ENCODE measurements around the gene SLC39A1. TPM values are rescaled to one million over a fixed set of nuclear protein-coding genes. Genes with fewer than 3 reads are reported as not detected.

SLC39A1 gene
- total RNA-seq, 1 donor from 2014 or later, result 93.2 TPM

GRCh38 chr1:153958961-153959260 is 4.4 kb downstream of the SLC39A1 start:
- peaks cover 52% of the 10 kb centered on the region for H3K4me1 Mint-ChIP-seq (ENCODE audit: unreplicated experiment)
- H3K27ac Mint-ChIP-seq (ENCODE audit: unreplicated experiment), result peak overlapping the region; percentile 96
- H3K9me3 Mint-ChIP-seq (ENCODE audit: unreplicated experiment), result no peaks in the 10 kb centered on the region
- DNase-seq (ENCODE audit: extremely low spot score, unreplicated experiment), result no peak
- H3K27me3 Mint-ChIP-seq (ENCODE audit: unreplicated experiment), result no peaks in the 10 kb centered on the region
- H3K4me3 Mint-ChIP-seq (ENCODE audit: unreplicated experiment), result peak overlapping the region; percentile 96
- peaks cover 14% of the 10 kb centered on the region for H3K36me3 Mint-ChIP-seq (ENCODE audit: unreplicated experiment)
- no peak for TF ChIP-seq CTCF (IDR thresholded peaks at IDR 0.05)

DNA sequence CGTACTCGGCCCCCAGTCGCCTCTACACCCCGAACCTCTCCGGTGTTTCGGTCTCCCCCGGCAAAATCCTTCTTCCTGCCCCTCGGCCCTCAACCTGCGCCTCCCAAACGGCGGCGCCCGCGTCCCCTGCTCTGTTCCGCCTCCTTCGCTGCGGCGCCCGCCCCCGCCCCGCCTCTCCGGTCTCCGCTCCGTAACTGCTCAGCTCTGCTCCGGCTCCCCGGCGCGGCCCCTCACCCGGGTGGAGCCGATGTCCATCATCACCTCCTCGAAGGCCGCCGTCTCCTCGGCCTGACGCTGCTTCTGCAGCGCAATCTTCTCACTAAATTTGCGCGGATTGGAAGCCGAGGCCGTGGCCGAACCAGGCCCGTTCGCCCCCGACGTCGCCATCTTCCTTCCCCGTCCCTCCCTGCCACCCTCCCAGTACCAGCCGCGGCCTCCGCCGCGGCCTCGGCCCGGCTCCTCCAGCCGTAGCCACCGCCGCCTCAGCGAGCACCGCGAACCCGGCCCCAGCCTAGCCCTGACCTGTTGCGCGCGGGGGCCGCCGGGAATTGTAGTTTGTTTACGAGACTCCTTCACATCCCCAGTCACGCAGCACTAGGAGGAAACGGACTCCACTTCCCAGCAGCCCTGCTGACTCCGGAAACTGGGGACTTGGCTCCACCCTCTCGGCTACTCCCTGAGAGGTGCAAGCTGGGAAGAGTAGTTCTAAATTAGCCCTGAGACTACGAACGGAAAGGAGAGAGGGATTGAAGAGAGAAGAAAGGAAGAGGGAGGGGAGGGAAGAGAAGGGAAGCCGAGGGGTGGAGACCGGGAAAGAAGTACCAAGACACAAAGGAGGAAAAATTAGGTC is 5.0 kb downstream of the SLC39A1 start, which contains the start of gene CRTC2:
Gene CRTC2, minus strand, starts transcription at position 502 of the 850 bp plus-strand sequence. Its CDS starts 115 bp downstream, at position 387.
- H3K9me3 Mint-ChIP-seq (ENCODE audit: unreplicated experiment), result no peaks in the 10 kb centered on the region

GRCh38 chr1:153957744-153958110 is 5.6 kb downstream of the SLC39A1 start:
- Mint-ChIP-seq H3K27ac (ENCODE audit: unreplicated experiment) (peak overlapping the region; percentile 96), H3K4me3 (ENCODE audit: unreplicated experiment) (peak overlapping the region; percentile 96), H3K36me3 (ENCODE audit: unreplicated experiment) (peaks cover 14% of the 10 kb centered on the region), H3K9me3 (ENCODE audit: unreplicated experiment) (no peaks in the 10 kb centered on the region), H3K4me1 (ENCODE audit: unreplicated experiment) (peaks cover 47% of the 10 kb centered on the region), H3K27me3 (ENCODE audit: unreplicated experiment) (no peaks in the 10 kb centered on the region)
- DNase-seq (ENCODE audit: extremely low spot score, unreplicated experiment), result no peak
- peak; percentile 15 for TF ChIP-seq CTCF (IDR thresholded peaks at IDR 0.05)

More for the DNA sequence above, 5.0 kb downstream of the SLC39A1 start, which contains the start of gene CRTC2:
- peaks cover 48% of the 10 kb centered on the region for H3K4me1 Mint-ChIP-seq (ENCODE audit: unreplicated experiment)
- H3K27ac Mint-ChIP-seq (ENCODE audit: unreplicated experiment), result peak within 1 kb of the TSS; percentile 96
- TF ChIP-seq CTCF (IDR thresholded peaks at IDR 0.05), result no peak
- DNase-seq (ENCODE audit: extremely low spot score, unreplicated experiment), result peak; percentile 99
- H3K27me3 Mint-ChIP-seq (ENCODE audit: unreplicated experiment), result no peaks in the 10 kb centered on the region
- H3K4me3 Mint-ChIP-seq (ENCODE audit: unreplicated experiment), result peak within 1 kb of the TSS; percentile 96
- peaks cover 14% of the 10 kb centered on the region for H3K36me3 Mint-ChIP-seq (ENCODE audit: unreplicated experiment)

GRCh38 chr1:153956997-153957715 is 6.2 kb downstream of the SLC39A1 start:
- H3K36me3 Mint-ChIP-seq (ENCODE audit: unreplicated experiment), result peaks cover 18% of the 10 kb centered on the region
- H3K4me1 Mint-ChIP-seq (ENCODE audit: unreplicated experiment), result peaks cover 41% of the 10 kb centered on the region
- peak overlapping the region; percentile 96 for H3K27ac Mint-ChIP-seq (ENCODE audit: unreplicated experiment)
- peak overlapping the region; percentile 96 for H3K4me3 Mint-ChIP-seq (ENCODE audit: unreplicated experiment)
- DNase-seq (ENCODE audit: extremely low spot score, unreplicated experiment), result no peak
- no peaks in the 10 kb centered on the region for H3K9me3 Mint-ChIP-seq (ENCODE audit: unreplicated experiment)
- H3K27me3 Mint-ChIP-seq (ENCODE audit: unreplicated experiment), result no peaks in the 10 kb centered on the region
- TF ChIP-seq CTCF (IDR thresholded peaks at IDR 0.05), result no peak

GRCh38 chr1:153954826-153955225 is 8.5 kb downstream of the SLC39A1 start:
- TF ChIP-seq CTCF (IDR thresholded peaks at IDR 0.05), result no peak
- H3K9me3 Mint-ChIP-seq (ENCODE audit: unreplicated experiment), result no peaks in the 10 kb centered on the region
- H3K27me3 Mint-ChIP-seq (ENCODE audit: unreplicated experiment), result no peaks in the 10 kb centered on the region
- no peak overlapping the region for H3K27ac Mint-ChIP-seq (ENCODE audit: unreplicated experiment)
- no peak for DNase-seq (ENCODE audit: extremely low spot score, unreplicated experiment)
- no peak overlapping the region for H3K4me3 Mint-ChIP-seq (ENCODE audit: unreplicated experiment)
- peaks cover 30% of the 10 kb centered on the region for H3K4me1 Mint-ChIP-seq (ENCODE audit: unreplicated experiment)
- peaks cover 31% of the 10 kb centered on the region for H3K36me3 Mint-ChIP-seq (ENCODE audit: unreplicated experiment)
